Fibroblast of skin of abdomen (primary cell): ENCODE measurements around the gene TPSAB1.

Source experiments
- DNase-seq: peaks from one replicate; pipeline ENCODE4 v3.0.0-alpha.2; 2013

Gene TPSAB1

DNA sequence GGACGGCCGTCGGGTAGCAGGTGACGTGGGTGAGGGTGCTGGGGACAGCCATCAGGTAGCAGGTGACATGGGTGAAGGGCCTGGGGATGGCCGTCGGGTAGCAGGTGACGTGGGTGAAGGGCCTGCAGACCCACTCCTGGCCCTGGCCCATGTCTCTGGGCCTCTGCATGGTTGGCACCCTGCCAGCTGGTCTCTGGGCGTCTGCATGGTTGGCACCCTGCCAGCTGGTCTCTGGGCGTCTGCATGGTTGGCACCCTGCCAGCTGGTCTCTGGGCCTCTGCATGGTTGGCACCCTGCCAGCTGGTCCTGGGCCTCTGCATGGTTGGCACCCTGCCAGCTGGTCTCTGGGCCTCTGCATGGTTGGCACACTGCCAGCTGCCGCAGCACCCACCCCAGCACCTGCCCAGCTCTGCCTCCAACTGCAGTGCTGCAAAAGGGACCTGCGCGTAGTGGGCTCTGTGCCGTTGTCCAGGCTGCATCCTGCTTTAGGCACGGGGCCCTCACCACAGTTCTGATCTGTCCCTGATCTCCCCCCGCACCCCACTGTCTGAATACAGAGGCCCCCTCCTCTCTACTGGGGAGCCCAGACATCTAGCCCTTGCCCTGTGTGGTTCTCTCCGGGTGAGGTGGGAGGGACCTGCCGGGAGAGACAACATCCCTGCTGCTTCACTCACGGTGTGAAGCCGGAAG, 31.4 kb downstream of the TPSAB1 start:
- peak; percentile 10 for DNase-seq

DNA sequence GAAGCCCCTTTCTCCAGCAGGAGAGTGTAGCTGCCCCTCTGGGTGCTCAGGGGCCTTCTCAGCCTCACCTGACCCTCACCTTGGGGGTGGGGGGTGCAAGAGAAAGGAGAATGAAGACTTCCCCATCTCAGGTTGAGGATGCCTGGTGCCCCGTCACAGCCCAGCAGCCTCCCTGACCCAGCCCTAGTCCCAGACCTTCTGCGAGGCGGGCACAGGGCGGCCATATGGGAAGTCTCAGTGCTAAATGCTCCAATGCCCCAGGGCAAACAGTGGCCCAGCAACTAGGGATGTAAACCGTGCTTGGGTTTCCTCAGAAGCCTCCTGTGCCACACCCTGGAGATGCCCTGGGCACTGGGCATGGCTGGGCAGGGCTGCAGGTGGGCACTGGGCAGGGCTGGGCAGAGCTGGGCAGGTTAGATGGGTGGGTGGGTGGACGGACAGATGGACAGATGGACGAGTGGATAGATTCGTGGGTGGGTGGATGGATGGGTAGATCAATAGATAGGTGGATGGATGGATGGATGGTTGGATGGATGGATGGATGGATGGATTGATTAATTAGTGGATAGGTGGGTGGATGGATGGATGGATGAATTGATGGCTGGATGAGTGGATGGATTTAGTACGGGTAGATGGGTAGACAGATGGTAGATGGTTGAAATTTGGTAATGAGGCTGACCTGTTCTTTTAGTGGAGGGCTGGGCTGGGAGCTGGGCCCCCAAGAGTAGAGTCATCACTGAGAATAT, 32.1 kb downstream of the TPSAB1 start:
- DNase-seq = no peak

DNA sequence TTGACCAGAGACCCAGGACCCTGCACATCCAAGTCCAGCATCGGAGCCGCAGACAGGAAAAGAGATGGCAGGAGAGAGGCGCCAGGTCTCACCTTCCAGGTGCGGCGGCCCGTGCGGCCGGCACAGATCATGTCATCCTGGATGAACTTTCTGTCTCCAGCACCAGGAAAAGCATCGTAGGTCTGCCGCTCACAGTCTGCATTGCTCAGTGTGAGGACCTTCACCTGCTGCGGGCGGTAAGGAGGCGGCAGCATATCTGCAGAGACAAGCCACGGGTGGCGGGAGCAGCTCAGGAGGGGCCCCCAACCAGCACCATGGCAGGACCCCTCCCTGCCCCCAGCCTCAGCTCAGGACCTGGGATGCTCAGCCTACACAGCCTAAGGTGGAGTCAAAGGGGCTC, 33.3 kb downstream of the TPSAB1 start:
- DNase-seq = no peak

DNA sequence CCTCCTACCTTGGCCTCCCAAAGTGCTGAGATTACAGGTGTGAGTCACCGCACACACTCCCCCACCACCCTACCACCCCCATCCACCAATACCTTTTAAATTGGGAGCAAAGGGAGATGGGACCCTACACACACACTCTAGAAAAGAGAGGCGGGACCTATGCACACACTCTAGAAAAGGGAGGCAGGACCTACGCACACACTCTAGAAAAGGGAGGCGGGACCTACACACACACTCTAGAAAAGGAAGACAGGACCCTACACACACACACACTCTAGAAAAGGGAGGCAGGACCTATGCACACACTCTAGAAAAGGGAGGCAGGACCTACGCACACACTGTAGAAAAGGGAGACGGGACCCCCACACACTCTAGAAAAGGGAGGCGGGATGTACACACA, 34.3 kb downstream of the TPSAB1 start:
- DNase-seq = no peak

DNA sequence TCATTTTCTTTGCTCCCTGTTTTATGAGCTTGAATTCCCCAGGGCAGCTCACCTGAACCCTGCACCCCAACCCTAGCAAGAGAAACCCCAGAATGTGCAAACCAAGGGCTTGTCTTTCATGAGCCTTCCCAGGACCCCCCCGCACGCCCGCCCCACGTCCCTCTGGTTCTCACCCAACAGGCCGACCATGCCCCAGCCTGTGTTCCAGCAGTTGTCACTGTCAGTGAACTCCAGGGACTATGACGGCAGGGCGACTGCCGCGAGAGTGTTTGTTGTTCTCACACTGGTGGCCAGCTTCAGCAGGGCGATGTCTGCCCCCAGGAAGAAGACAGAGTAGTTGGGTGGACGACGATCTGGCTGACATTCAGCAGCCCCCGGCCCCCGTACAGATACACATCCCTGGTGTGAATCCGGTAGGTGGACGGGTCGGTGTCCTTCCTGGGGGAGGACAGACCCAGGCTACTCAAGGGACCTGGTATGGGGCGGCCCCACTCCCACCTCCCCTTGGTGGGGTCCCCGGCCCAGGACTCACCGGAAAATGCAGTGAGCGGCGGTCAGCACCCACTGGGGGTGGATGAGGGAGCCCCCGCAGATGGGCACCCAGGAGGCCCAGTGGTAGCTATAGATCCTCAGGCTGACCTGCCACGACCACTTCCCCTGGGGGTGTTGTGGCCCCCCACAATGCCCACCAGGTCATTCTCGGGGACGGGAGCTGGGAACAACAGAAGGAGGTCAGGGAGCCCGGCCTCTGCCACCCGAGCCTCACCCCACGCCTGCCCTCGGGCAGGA, 35.5 kb downstream of the TPSAB1 start:
- DNase-seq = no peak

DNA sequence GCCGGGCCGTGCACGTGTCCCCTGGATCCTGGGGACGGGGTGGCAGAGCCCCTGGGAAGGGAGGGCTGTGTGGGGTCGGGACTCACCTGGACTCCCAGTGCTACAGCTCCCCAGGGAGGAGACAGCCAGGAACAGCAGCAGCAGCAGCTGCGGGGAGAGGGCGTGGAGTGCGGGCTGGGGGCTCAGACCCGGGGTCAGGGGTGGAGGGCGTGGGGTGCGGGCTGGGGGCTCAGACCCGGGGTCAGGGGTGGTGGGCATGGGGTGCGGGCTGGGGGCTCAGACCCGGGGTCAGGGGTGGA, 36.0 kb downstream of the TPSAB1 start:
- no peak for DNase-seq

DNA sequence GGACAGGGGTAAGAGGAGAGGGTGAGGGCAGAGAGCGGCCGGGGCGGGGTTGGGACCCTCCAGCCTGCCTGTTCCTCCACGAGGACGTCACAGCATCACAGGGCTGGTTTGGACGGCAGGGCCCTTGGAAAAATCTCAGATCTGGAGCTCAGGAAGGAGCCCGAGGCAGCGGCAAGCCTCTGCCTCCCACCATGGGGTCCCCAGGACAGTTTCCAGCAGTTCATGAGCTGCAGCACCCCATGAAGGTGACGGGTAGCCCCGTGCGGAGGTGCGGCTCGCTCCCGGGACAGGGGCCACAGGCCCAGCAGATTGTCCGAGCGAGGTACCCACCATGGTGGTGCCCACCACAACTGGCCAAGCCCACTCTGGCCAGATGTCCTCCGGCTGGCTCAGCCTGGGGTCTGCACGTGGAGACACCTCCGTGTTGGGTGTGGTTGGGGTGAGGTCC, 36.7 kb downstream of the TPSAB1 start:
- no peak for DNase-seq

DNA sequence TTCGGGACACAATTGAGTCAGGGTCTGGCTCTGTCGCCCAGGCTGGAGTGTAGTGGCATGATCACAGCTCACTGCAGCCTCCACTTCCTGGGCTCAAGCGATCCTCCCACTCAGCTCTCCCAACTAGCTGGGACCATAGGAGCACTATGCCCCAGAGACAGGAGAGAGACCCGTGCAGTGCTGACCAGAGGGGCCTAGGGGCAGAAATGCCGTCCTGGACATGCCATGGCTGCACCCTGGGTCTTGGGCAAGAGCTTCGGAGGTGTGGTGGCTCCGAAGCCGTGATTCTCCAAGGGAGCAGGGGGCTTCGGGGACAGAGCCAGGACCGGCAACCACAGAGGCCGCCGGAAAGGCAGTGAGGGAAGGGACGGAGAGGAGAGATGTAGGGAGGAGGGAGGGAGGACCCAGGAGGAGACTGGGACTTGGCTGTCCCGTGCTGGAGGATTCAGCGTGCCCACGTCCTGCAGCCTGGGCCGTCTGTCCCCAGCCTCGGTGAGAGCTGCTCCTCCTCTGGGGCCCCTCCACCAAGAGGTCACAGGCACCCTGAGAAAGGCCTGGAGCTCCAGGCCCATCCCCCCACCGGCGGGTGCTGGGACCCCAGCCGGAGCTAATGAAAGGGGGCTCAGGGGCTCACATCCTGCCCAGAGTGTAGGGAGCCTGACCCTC, 37.2 kb downstream of the TPSAB1 start:
- DNase-seq = no peak

DNA sequence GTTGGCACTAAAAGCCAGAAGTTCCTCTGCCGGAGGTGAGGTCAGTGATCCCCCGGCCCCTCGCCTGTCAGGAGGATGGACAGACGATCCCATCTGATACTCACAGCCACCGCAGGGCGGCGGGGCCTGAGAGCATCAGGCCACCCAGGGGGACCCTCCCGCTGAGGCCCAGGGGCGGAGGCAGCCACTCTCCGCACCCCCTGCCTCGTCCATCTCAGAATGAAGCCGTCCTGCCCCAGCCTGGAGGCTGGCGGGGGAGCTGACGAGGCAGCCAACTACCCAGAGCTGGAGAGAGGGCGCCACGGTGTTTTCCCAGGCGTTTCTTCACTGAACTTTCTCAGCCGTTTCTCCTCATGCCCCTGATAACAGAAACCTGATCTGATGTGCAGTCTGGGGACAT, 38.0 kb downstream of the TPSAB1 start:
- DNase-seq = no peak

DNA sequence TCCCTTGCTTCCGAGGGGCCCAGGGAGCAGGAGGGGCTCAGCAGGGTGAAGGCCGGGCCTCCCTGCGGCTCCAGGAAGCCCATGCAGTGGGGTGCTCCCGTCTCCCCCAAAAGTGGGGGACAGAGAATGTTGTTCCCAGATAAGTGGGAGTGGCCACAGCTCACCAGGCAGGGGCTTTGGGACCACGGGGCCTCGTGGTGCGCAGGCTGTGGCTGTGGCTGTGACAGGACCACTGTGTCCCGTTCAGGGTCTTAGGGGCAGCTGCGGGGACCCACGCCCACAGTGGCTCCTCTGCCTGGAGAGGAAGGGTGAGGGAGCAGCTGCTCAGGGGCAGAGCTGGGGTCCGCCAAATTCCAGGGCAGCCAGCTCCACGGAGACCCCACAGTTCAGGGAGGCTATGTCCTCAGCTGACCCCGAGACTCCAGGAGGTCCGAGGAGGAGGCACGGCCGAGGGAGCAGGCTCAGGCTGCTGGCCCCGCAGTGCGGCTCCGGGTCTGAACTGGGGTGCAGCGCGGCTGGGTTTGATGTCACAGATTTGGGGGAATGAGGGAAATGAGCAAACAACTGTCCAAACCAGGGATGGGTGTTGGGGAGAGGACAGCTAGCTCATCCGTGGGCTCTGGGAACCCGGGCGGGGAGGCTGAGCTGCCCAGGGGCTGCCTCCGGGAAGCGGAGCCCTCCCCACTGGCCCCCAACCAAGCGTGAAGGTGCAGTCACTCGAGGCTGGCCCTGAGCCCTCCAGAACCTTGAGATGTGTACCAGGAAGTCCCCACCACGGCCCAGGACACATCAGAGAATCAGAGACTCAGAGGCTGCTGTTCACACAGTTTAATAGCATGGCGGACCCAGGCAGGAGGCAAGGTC, 38.8 kb downstream of the TPSAB1 start:
- DNase-seq = no peak

DNA sequence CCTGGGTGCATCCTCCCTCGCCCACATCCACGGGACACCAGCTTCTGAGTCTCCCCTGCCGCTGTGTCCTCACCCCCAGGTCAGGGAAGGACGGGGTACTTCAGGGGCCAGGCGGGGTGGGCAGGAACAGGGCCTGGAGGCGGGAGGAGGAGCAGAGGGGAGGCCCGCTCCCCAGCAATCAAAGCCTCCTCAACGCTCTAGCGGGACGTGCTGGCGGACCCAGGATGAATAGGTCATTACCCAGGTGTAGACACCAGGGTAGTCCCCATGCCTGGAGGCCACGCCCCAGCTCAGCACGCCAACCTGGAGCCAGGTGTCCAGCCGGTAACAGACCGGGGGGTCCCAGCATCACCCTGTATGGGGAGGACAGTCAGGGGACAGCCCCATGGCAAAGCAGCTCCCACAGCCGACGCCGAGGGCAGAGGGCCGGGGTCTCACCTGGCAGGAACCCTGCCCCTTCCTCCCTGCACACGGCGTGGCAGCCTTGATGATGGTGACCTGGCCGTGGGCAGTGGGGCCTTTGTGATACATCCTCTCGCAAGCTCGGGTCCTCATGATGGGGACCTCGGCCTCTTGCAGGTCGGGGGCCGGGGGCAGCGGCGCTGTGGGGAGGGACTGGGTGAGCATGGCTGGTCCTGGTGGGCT, 39.6 kb downstream of the TPSAB1 start:
- DNase-seq = no peak

DNA sequence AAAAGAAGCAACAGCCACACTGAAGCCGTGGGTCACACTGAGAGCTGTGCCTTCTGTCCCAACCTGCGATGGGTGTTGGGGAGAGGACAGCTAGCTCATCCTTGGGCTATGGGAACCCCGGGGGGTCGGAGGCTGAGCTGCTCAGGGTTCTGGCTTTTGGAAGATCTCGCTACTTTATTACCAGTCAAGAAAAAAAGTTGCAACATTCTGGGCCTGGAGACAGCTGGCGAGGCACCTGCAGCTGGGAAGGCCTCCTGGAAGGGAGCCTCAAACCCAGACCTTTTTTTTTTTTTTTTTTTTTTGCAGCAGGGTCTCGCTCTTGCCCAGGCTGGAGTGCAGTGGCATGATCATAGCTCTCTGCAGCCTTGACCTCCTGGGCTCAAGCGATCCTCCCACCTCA, 40.3 kb downstream of the TPSAB1 start:
- no peak for DNase-seq

DNA sequence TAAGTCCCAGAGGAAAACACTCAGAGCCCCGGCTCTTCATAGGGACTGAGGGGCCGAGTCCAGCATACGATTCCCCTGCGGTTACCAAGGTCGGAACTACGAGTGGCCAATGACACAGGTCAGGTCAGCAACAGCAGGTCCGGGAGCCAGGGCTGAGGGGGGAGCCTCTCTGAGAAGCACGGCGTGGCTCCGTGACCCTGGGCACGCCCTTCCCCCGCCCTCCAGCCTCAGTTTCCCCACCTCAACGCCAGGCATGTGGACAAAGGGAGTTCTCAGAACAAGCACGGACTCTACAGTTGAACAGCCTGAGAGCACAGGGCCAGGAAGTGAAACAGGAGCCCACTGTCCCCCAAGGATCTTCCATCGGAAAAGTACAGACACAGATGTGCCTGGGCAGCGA, 41.0 kb downstream of the TPSAB1 start:
- DNase-seq = no peak

DNA sequence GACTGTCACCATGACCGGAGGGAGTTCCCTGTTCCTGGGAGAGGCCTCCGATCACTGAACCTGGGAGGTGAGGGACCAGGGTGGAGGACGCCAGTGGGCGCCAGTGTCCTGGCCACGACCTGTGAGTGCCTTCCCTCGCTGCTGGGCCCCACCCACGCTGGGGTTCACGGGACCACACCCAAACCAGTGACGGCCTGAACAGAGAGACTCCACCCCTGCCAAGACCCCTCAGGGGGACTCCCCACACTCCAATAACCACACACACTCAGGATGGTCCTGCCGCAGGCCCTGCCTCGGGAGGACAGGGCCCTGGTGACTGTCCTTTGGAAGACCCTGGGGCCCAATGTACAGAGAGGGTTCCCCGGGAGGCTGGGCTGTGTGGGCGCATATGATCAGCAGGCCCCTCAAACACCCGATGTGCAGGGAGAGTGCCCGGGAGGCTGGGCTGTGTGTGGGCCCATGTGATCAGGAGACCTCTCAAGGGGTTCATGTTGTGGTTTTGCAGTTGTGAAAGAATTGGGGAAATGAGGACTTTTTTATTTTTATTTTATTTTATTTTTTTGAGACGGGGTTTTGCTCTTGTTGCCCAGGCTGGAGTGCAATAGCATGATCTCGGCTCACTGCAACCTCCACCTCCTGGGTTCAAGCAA, 41.9 kb downstream of the TPSAB1 start:
- no peak for DNase-seq

DNA sequence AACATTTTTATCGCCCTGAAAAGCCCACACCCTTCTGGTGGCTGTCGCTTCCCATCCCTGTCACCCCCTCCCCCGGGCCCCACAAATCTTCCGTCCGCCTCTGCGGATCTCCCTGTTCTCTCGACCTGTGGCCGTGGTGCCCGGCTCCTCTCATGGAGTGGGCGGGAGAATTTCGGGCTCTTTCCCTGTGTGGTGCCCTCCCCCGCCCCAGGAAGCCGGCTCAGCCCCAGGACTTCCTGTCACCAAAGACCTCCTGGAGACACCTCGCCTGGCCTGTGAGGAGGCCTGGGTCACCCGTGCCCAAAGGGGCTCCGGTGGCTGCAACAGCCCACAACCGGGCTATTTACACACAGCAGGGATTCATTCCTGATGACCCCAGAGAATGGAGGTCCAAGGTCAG, 42.8 kb downstream of the TPSAB1 start:
- no peak for DNase-seq

DNA sequence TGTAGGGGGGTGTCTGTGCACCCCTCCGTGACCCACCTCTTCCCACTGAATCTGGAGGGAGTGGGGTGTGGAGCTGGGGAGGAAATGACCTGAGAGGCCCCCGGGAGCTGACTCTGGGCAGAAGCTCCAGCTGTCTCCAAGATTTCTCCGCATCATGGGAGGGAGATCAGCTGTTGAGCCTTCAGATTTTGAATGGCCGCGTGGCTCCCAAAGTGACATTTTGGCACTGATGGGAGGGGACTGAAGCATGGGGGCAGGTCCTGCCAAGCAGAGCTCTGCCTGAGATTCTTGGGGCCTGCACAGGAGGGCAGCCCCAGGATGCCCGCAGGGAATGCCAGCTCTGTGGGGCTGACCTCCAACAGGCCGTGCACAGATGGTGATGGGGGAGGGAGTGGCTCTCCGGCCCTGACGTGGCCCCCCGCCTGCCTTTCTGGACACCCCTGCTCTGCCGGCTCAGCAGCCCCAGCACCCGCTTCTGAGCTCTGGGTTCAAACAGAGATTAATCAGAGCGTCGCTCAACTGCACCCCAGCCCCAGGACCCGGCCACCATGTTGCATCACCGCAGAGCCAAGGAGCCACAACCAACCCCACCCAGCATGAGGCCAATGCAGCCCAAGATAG, 43.6 kb downstream of the TPSAB1 start:
- DNase-seq = no peak

DNA sequence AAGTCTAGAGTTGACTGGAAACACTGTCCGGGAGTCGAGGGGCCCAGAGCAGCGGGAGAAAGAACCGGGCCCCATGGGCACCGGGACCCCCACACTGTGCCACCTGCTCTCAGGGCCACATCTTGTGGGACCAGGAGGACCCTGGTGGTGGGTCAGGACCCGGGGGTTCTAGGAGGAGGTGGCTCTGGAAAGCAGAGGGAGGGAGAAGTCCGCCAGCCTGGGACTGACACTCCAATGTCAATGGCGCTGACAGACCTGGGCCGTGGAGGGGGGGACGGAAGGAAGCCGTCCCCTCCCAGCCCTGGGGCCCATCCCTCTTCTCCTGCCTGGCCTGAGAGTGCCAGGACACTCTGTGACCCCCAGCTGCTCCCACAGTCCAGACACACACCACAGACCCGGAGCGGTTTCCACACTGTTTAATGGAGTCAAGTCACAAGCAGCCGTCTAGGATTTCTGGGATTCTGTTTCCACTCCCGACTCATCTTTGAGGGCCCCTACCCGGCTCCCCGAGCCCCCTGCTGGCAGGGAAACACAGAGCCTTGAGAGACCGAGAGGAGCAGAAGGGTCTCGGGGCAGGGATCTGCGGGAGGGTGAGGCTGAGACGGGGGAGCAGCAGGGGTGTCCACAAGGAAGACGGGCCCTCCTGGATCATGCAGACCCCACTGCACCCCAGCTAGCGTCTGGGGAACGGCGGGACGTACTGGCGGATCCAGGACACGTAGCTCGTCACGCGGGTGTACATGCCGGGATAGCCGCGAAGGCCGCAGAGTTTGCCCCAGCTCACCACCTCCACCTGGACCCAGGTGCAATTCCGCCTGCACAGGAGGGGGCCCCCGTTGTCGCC, 45.4 kb downstream of the TPSAB1 start:
- no peak for DNase-seq

DNA sequence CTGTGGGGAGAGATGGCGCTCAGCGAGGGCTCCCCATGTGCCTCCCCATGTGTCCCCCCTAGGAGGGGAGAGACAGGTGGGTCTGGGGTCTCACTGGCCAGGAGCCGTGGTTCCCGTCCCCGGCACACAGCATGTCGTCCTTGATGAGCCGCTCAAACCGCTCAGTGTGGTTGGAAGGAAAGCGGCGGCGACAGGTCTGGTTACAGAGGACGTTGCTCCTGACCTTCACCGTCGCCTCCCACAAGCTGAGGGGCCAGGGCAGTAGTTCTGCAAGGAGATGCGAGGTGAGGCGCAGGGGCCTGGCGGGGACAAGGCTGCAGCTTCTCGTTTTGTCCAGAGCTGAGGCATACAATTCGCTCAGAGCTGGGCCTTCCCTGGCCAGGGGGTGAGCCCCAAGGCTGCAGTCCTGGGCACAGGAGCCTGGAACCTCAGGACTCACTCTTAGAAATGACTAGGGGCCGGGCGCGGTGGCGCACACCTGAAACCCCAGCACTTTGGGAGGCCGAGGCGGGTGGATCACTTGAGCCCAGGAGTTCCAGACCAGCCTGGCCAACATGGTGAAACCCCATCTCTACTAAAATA, 46.1 kb downstream of the TPSAB1 start:
- no peak for DNase-seq

DNA sequence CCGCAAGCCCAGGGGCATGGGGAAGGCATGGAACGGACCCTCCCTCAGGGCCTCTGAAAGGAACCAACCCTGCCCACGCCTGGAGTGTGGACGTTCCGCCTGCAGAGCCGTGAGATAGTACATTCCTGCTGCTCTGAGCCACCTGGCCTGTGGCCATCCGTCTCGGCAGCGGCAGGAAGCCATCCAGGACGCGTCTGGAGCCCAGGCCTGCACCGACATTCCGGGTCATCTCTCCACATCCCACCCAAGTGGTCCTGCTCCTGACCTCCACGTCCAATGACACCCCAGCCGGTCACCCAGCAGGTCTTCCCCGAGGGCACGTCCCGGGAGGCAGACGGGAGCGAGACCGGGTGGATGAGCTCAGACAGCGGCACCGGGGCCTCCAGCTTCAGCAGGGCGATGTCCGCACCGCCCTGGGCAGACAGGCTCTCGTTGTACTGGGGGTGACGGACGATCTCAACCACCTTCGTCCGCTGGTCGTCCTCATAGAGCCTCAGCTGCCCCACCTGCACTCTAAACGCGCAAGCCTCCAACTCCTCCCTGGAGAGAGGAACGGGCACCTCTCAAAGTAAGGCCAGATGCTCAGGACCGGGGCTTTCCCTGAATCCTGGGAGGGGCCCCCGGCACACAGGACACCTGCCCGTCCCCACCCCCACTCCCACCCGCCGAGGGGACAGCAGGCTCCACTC, 47.6 kb downstream of the TPSAB1 start:
- no peak for DNase-seq
